Fibroblast of the aortic adventitia (primary cell): ENCODE data around the gene SERPINB6. TPM values are rescaled to one million over a fixed set of nuclear protein-coding genes. Genes with fewer than 3 reads are reported as not detected.

ENCODE experiments used
- DNase-seq: peaks from one replicate; pipeline ENCODE4 v3.0.0-alpha.2; 2010; ENCODE audit warnings: low read depth
- H3K4me3 ChIP-seq: 2 replicates; pipeline ENCODE4 v1.5.1; 2011; ENCODE audit warnings: low read depth, mild to moderate bottlenecking, control low read depth, low read length, moderate library complexity
- total RNA-seq: library from RNA; depleted of rRNA; stranded (reverse); fragments of >200 nt; gene quantifications from 2 replicates; pipeline ENCODE4 v1.2.3, GENCODE V29; 2012; ENCODE audit warnings: low replicate concordance
- TF ChIP-seq, protein P1 (sequence below): IDR thresholded peaks from 2 replicates; pipeline ENCODE4 v1.5.1; 2011; ENCODE audit warnings: mild to moderate bottlenecking, low read length, control low read depth, inconsistent platforms; ENCODE audit not compliant: insufficient read depth

SERPINB6 gene
- total RNA-seq, 1 donor: 102 TPM

DNA sequence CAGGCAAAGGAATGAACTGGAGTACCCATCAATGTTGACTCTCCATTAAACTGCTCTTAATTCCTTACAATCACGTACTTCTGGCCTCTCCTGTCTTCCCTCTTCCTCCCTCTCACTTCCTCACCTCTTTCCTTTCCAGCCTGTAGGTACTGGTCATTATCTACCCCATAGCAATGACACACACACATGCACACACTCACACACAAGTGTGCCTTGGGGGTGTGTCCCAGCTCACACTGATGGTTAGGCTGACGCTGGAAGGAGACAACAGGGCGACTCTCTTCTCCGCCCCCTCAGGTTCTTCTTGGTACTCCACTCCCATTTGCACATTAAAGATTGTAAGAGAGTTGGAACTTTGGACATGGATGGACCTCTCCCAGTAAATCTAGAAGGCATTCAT is 54.3 kb downstream of the SERPINB6 start:
- TF ChIP-seq, protein P1, sequence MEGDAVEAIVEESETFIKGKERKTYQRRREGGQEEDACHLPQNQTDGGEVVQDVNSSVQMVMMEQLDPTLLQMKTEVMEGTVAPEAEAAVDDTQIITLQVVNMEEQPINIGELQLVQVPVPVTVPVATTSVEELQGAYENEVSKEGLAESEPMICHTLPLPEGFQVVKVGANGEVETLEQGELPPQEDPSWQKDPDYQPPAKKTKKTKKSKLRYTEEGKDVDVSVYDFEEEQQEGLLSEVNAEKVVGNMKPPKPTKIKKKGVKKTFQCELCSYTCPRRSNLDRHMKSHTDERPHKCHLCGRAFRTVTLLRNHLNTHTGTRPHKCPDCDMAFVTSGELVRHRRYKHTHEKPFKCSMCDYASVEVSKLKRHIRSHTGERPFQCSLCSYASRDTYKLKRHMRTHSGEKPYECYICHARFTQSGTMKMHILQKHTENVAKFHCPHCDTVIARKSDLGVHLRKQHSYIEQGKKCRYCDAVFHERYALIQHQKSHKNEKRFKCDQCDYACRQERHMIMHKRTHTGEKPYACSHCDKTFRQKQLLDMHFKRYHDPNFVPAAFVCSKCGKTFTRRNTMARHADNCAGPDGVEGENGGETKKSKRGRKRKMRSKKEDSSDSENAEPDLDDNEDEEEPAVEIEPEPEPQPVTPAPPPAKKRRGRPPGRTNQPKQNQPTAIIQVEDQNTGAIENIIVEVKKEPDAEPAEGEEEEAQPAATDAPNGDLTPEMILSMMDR: peak; percentile 5
- H3K4me3 ChIP-seq: no peak overlapping the region
- DNase-seq: no peak

GRCh38 chr6:2916158-2916925 is 55.0 kb downstream of the SERPINB6 start:
- TF ChIP-seq, protein P1: no peak
- no peak for DNase-seq

DNA sequence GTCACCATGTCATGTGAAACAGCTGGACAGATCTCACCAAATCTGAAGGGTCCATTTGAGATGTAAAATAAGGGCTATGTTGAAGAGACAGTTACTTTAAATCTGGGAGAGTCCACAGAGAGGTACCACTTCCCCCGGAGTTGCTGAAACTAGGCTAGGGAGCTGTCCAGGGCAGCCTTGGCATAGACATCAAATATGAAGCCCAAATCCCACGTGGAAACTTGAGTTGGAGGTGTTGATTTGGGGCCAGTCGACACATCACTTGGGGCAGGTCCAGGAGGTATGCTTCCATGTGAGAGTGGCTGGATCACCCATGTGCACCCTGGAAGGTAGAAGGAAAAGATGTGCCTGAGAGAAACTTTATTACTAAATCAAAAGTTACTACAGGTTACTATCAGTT is 56.2 kb downstream of the SERPINB6 start:
- no peak for DNase-seq
- TF ChIP-seq, protein P1: no peak
- no peak overlapping the region for H3K4me3 ChIP-seq

More at GRCh38 chr6:2916158-2916925, 55.0 kb downstream of the SERPINB6 start:
- H3K4me3 ChIP-seq: no peak overlapping the region

- no peak for DNase-seq
Observed at GRCh38 chr6:2914318-2914660, 57.1 kb downstream of the SERPINB6 start.

DNA sequence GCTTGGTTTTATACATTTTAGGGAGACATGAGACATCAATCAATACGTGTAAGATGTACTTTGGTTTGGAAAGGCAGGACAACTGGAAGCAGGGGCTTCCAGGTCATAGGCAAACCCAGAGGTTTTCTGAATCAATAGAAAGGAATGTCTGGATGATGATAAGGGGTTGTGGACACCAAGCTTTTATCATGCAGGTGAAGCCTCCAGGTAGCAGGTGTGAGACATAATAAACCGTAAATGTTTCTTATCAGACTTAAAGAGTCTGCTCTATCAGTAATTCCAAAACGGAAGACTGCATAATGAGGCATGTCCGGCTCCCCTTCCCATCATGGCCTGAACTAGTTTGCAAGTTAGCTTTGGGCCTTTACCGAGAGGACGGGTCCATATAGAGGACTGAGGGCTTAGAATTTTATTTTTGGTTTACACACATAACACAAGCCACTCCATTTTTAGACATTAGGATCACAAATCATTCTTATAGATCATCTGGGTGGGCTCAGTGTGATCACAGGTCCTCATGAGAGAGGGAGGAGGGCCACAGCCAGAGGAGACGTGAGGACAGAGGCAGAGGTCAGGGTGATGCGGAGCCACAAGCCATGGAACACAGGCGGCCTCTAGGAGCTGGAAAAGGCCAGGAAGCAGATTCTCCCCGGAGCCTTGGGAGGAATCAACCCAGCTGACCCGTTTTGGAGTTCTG is 57.6 kb downstream of the SERPINB6 start:
- TF ChIP-seq, protein P1: no peak
- DNase-seq: no peak
- no peak overlapping the region for H3K4me3 ChIP-seq

More at GRCh38 chr6:2914318-2914660, 57.1 kb downstream of the SERPINB6 start:
- H3K4me3 ChIP-seq: no peak overlapping the region
- TF ChIP-seq, protein P1: no peak

GRCh38 chr6:2911171-2911570 is 60.2 kb downstream of the SERPINB6 start:
- TF ChIP-seq, protein P1: no peak
- H3K4me3 ChIP-seq: no peak overlapping the region
- DNase-seq: no peak
